Activated CD8-positive, alpha-beta memory T cell treated with anti-CD3 and anti-CD28 coated beads for 24 hours (primary cell): ENCODE data around the gene MDP1.

Source experiments
- DNase-seq: peaks from one replicate; pipeline ENCODE4 v3.0.0-alpha.2; 2020

MDP1 gene

GRCh38 chr14:24179961-24180796 is 35.7 kb downstream of the MDP1 start:
- no peak for DNase-seq

GRCh38 chr14:24179294-24179960 is 36.4 kb downstream of the MDP1 start:
- DNase-seq: no peak

- no peak for DNase-seq
Measured at GRCh38 chr14:24178399-24179178, 37.3 kb downstream of the MDP1 start.

GRCh38 chr14:24177891-24178290 is 38.0 kb downstream of the MDP1 start:
- no peak for DNase-seq

- DNase-seq: no peak
Measured at GRCh38 chr14:24177041-24177825, 38.6 kb downstream of the MDP1 start.

- DNase-seq: no peak
Measured at GRCh38 chr14:24176599-24176998, 39.3 kb downstream of the MDP1 start.

GRCh38 chr14:24172871-24173281 is 43.0 kb downstream of the MDP1 start:
- DNase-seq: no peak

GRCh38 chr14:24172261-24172860 is 43.5 kb downstream of the MDP1 start:
- DNase-seq: no peak

GRCh38 chr14:24171422-24172260 is 44.2 kb downstream of the MDP1 start, which contains the start of gene REC8:
Gene REC8 (plus strand): TSS chr14:24172080. CDS start chr14:24172553, 473 bp downstream.
- peak; percentile 87 for DNase-seq

- DNase-seq: no peak
Measured at GRCh38 chr14:24167469-24168114, 48.3 kb downstream of the MDP1 start.

GRCh38 chr14:24165785-24166184 is 50.1 kb downstream of the MDP1 start:
- no peak for DNase-seq

GRCh38 chr14:24164518-24164991 is 51.3 kb downstream of the MDP1 start:
- no peak for DNase-seq
